ENCODE results near the gene HNF1B. TPM values are rescaled to one million over a fixed set of nuclear protein-coding genes. Genes with fewer than 3 reads are reported as not detected.

Gene HNF1B
- total RNA-seq, 3 donors from 2014 or later = 0.33 TPM; not detected in 2

DNA sequence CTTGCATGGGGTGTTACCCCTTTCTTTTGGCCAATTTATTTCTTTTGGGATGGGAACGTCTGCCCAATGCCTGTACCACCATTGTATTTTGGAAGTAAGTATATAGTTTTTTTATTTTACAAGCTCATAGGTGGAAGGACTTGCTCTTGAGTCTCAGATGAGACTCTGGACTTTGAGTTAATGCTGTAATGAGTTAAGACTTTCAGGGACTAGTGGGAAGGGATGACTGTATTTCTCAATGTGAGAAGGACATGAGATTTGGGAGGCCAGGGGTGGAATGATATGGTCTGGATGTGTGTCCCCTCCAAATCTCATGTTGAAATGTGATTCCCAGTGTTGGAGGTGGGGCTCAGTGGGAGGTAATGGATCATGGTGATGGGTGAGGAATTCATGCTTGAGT lies 49.1 kb downstream of the HNF1B start:
- H3K4me1 ChIP-seq = no peaks in the 10 kb centered on the region
- H3K4me3 ChIP-seq = no peak overlapping the region
- no peak for DNase-seq (ENCODE audit: low spot score in 2 of 2)
- H3K9me3 ChIP-seq = peaks cover 12% of the 10 kb centered on the region in 2 donors
- intact Hi-C loops (cut with DNase I; ENCODE audit: low total_unique reads) = no loop called here
- no peak overlapping the region for H3K27ac ChIP-seq
- peaks cover 0 to 9% of the 10 kb centered on the region in 2 donors for H3K27me3 ChIP-seq
- TF ChIP-seq, protein P1, sequence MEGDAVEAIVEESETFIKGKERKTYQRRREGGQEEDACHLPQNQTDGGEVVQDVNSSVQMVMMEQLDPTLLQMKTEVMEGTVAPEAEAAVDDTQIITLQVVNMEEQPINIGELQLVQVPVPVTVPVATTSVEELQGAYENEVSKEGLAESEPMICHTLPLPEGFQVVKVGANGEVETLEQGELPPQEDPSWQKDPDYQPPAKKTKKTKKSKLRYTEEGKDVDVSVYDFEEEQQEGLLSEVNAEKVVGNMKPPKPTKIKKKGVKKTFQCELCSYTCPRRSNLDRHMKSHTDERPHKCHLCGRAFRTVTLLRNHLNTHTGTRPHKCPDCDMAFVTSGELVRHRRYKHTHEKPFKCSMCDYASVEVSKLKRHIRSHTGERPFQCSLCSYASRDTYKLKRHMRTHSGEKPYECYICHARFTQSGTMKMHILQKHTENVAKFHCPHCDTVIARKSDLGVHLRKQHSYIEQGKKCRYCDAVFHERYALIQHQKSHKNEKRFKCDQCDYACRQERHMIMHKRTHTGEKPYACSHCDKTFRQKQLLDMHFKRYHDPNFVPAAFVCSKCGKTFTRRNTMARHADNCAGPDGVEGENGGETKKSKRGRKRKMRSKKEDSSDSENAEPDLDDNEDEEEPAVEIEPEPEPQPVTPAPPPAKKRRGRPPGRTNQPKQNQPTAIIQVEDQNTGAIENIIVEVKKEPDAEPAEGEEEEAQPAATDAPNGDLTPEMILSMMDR (IDR thresholded peaks at IDR 0.05) = no peak
- TF ChIP-seq POLR2AphosphoS5 (IDR thresholded peaks at IDR 0.05) = no peak
- no peak for TF ChIP-seq POLR2A (IDR thresholded peaks at IDR 0.05)
- no peaks in the 10 kb centered on the region for H3K36me3 ChIP-seq

DNA sequence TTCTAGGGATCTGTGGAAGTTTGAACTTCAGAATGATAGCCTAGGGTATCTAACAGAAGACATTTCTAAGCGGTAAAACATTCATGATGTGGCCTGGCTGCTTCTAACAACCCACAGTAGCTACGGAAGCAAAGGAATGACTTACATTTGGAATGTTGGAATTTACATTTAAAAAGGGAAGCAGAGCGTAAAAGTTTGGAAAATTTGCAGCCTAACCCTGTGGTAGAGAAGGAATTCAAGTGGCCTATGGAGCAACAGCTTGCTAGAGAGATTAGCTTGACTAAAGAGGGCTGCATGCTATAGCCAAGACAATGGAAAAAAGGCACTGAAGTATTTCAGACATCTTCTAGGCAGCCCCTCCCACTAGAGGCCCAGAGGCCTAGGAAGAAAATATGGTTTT lies 50.1 kb downstream of the HNF1B start:
- Histone ChIP-seq H3K36me3 (no peaks in the 10 kb centered on the region), H3K4me1 (no peaks in the 10 kb centered on the region), H3K27ac (no peak overlapping the region), H3K27me3 (peaks cover 0 to 9% of the 10 kb centered on the region in 2 donors), H3K4me3 (no peak overlapping the region), H3K9me3 (peaks cover 12% of the 10 kb centered on the region in 2 donors)
- no peak for TF ChIP-seq POLR2A (IDR thresholded peaks at IDR 0.05)
- intact Hi-C loops (cut with DNase I; ENCODE audit: low total_unique reads) = no loop called here
- DNase-seq (ENCODE audit: low spot score in 2 of 2) = no peak

GRCh38 chr17:37693328-37693727 lies 51.5 kb downstream of the HNF1B start:
- no peak overlapping the region for H3K4me3 ChIP-seq
- H3K9me3 ChIP-seq = peaks cover 12% of the 10 kb centered on the region in 2 donors
- peaks cover 0 to 9% of the 10 kb centered on the region in 2 donors for H3K27me3 ChIP-seq
- H3K27ac ChIP-seq = no peak overlapping the region
- intact Hi-C loops (cut with DNase I; ENCODE audit: low total_unique reads) = no loop called here
- H3K36me3 ChIP-seq = no peaks in the 10 kb centered on the region
- TF ChIP-seq POLR2A (IDR thresholded peaks at IDR 0.05) (no peak), POLR2AphosphoS5 (IDR thresholded peaks at IDR 0.05) (no peak)
- TF ChIP-seq, protein P1 (IDR thresholded peaks at IDR 0.05) = no peak
- no peaks in the 10 kb centered on the region for H3K4me1 ChIP-seq
- DNase-seq (ENCODE audit: low spot score in 2 of 2) = no peak

GRCh38 chr17:37691807-37692206 lies 53.1 kb downstream of the HNF1B start:
- TF ChIP-seq POLR2A (IDR thresholded peaks at IDR 0.05) (no peak), POLR2AphosphoS5 (IDR thresholded peaks at IDR 0.05) (no peak)
- TF ChIP-seq, protein P1 (IDR thresholded peaks at IDR 0.05) = no peak
- Histone ChIP-seq H3K4me1 (no peaks in the 10 kb centered on the region), H3K27me3 (no peaks in the 10 kb centered on the region), H3K4me3 (no peak overlapping the region), H3K27ac (no peak overlapping the region), H3K36me3 (no peaks in the 10 kb centered on the region), H3K9me3 (peaks cover 12% of the 10 kb centered on the region in 2 donors)
- intact Hi-C loops (cut with DNase I; ENCODE audit: low total_unique reads) = no loop called here
- no peak for DNase-seq (ENCODE audit: low spot score in 2 of 2)

- DNase-seq (ENCODE audit: low spot score in 2 of 2) = no peak
- Histone ChIP-seq H3K27me3 (no peaks in the 10 kb centered on the region), H3K36me3 (no peaks in the 10 kb centered on the region), H3K4me3 (no peak overlapping the region), H3K9me3 (no peaks in the 10 kb centered on the region), H3K27ac (no peak overlapping the region), H3K4me1 (no peaks in the 10 kb centered on the region)
- TF ChIP-seq POLR2AphosphoS5 (IDR thresholded peaks at IDR 0.05) (no peak), POLR2A (IDR thresholded peaks at IDR 0.05) (no peak)
- TF ChIP-seq, protein P1 (IDR thresholded peaks at IDR 0.05) = no peak
- intact Hi-C loops (cut with DNase I; ENCODE audit: low total_unique reads) = no loop called here
These were observed 55.5 kb downstream of the HNF1B start for GRCh38 chr17:37689317-37689716.

- intact Hi-C loops (cut with DNase I; ENCODE audit: low total_unique reads) = no loop called here
- no peaks in the 10 kb centered on the region for H3K36me3 ChIP-seq
These were observed 61.3 kb downstream of the HNF1B start for GRCh38 chr17:37683454-37683984.

More at GRCh38 chr17:37683454-37683984, 61.3 kb downstream of the HNF1B start:
- no peak for TF ChIP-seq POLR2AphosphoS5 (IDR thresholded peaks at IDR 0.05)
- TF ChIP-seq POLR2A (IDR thresholded peaks at IDR 0.05) = no peak
- TF ChIP-seq, protein P1 (IDR thresholded peaks at IDR 0.05) = no peak
- H3K27me3 ChIP-seq = no peaks in the 10 kb centered on the region
- no peak for DNase-seq (ENCODE audit: low spot score in 2 of 2)
- no peak overlapping the region for H3K27ac ChIP-seq
- no peaks in the 10 kb centered on the region for H3K4me1 ChIP-seq
- no peaks in the 10 kb centered on the region for H3K9me3 ChIP-seq
- H3K4me3 ChIP-seq = no peak overlapping the region

Data from breast epithelium (tissue), 4 donors.